ENCODE data around the gene NINJ1.

GRCh38 chr9:93080406-93080805, 53.6 kb downstream of the NINJ1 start:
- no peak for TF ChIP-seq CTCF (IDR thresholded peaks at IDR 0.05)
- no peak for TF ChIP-seq POLR2AphosphoS5 (IDR thresholded peaks at IDR 0.05)
